A673 (cell line): ENCODE measurements around the gene ZNF366. TPM values are rescaled to one million over a fixed set of nuclear protein-coding genes. Genes with fewer than 3 reads are reported as not detected.

Source experiments
- BruUV-seq: library from RNA; stranded (reverse); fragments of 400-500 nt; replicated peaks from 2 replicates; lab custom pipeline; 2021; lab: Mats Ljungman, UMichigan
- CTCF ChIA-PET: fragments of 300-600 bp; sonication (Branson Sonifier 250); formaldehyde crosslinking; loops from one replicate; lab custom pipeline; 2022; ENCODE audit warnings: antibody characterized with exemption; lab: Charles Lee
- POLR2A ChIA-PET: fragments of 300-600 bp; sonication (Branson Sonifier 250); formaldehyde crosslinking; loops from one replicate; lab custom pipeline; 2022; ENCODE audit warnings: antibody characterized with exemption; ENCODE audit not compliant: low non-redundant PET; lab: Charles Lee
- DNase-seq: peaks from one replicate; pipeline ENCODE4 v3.0.0-alpha.2; 2015; ENCODE audit warnings: low spot score
- H3K27ac ChIP-seq: fragments of 200-600 bp; sonication (generic); 2 replicates; pipeline ENCODE4 v1.5.1; 2016; ENCODE audit warnings: mixed run types, low read depth, mild to moderate bottlenecking, mixed read lengths, antibody characterized with exemption, low read length; ENCODE audit not compliant: poor library complexity, severe bottlenecking
- H3K27me3 ChIP-seq: fragments of 200-600 bp; sonication (generic); replicated peaks from 2 replicates; pipeline ENCODE4 v1.6.1; 2017; ENCODE audit warnings: mixed run types, low read depth, mild to moderate bottlenecking, mixed read lengths, antibody characterized with exemption, low read length; ENCODE audit not compliant: insufficient read depth, poor library complexity
- H3K36me3 ChIP-seq: fragments of 200-600 bp; sonication (generic); 2 replicates; pipeline ENCODE4 v1.6.1; 2016; ENCODE audit warnings: mixed run types, mild to moderate bottlenecking, mixed read lengths, antibody characterized with exemption, low read length; ENCODE audit not compliant: insufficient read depth, poor library complexity, severe bottlenecking
- H3K4me1 ChIP-seq: fragments of 200-600 bp; sonication (generic); 2 replicates; pipeline ENCODE4 v1.6.1; 2017; ENCODE audit warnings: mixed run types, mild to moderate bottlenecking, mixed read lengths, antibody characterized with exemption, low read length; ENCODE audit not compliant: insufficient read depth, poor library complexity, severe bottlenecking
- H3K4me3 ChIP-seq: fragments of 200-600 bp; sonication (generic); 2 replicates; pipeline ENCODE4 v1.5.1; 2016; ENCODE audit warnings: low read depth, mixed run types, mild to moderate bottlenecking, mixed read lengths, low read length; ENCODE audit not compliant: poor library complexity, severe bottlenecking
- H3K9me3 ChIP-seq: fragments of 200-600 bp; sonication (generic); 2 replicates; pipeline ENCODE4 v1.6.1; 2016; ENCODE audit warnings: mixed run types, low read depth, mild to moderate bottlenecking, mixed read lengths, antibody characterized with exemption, low read length; ENCODE audit not compliant: poor library complexity, severe bottlenecking
- CTCF ChIP-seq: fragments of 300-800, 200-600 bp; sonication (generic); conservative IDR thresholded peaks from 2 replicates; pipeline ENCODE4 v1.5.1; 2017; ENCODE audit warnings: low read depth, mild to moderate bottlenecking, antibody characterized with exemption, low read length, moderate library complexity, mixed read lengths
- EZH2 ChIP-seq: fragments of 200-600 bp; sonication (generic); IDR thresholded peaks from 2 replicates; pipeline ENCODE4 v1.6.1; 2017; ENCODE audit warnings: borderline replicate concordance, low read depth, mild to moderate bottlenecking, mixed read lengths, antibody characterized with exemption, low read length; ENCODE audit not compliant: poor library complexity, severe bottlenecking
- intact Hi-C: fragments of 100-400 bp; cut with micrococcal nuclease; formaldehyde crosslinking; loops from one replicate; pipeline ENCODE4 v1.10.0; 2022; ENCODE audit not compliant: unreplicated experiment
- total RNA-seq: library from RNA; stranded (reverse); gene quantifications from 2 replicates; pipeline ENCODE4 v1.2.3, GENCODE V29; 2021

Gene ZNF366
- total RNA-seq, 1 experiment from 2014 or later = not detected

GRCh38 chr5:72540759-72541438 is 33.7 kb upstream of the ZNF366 start:
- TF ChIP-seq EZH2 (no peak), CTCF (no peak)
- BruUV-seq = no TSS peak
- Histone ChIP-seq H3K4me3 (no peak overlapping the region), H3K9me3 (peaks cover 3% of the 10 kb centered on the region), H3K27ac (no peak overlapping the region), H3K27me3 (no peaks in the 10 kb centered on the region), H3K4me1 (no peaks in the 10 kb centered on the region), H3K36me3 (no peaks in the 10 kb centered on the region)
- intact Hi-C loops = no loop called here
- DNase-seq = no peak
- POLR2A ChIA-PET = no interaction called here
- CTCF ChIA-PET = no interaction called here

GRCh38 chr5:72539726-72540125 is 32.5 kb upstream of the ZNF366 start:
- ChIA-PET POLR2A (no interaction called here), CTCF (no interaction called here)
- BruUV-seq = no TSS peak

GRCh38 chr5:72539038-72539437 is 31.8 kb upstream of the ZNF366 start:
- CTCF ChIA-PET = no interaction called here
- Histone ChIP-seq H3K4me1 (no peaks in the 10 kb centered on the region), H3K27me3 (no peaks in the 10 kb centered on the region), H3K9me3 (no peaks in the 10 kb centered on the region), H3K36me3 (no peaks in the 10 kb centered on the region), H3K27ac (no peak overlapping the region), H3K4me3 (no peak overlapping the region)
- POLR2A ChIA-PET = no interaction called here
- intact Hi-C loops = no loop called here
- no TSS peak for BruUV-seq
- TF ChIP-seq CTCF = no peak
- TF ChIP-seq EZH2 = no peak
- no peak for DNase-seq

More at GRCh38 chr5:72539726-72540125, 32.5 kb upstream of the ZNF366 start:
- no peak overlapping the region for H3K4me3 ChIP-seq
- H3K9me3 ChIP-seq = no peaks in the 10 kb centered on the region
- H3K4me1 ChIP-seq = no peaks in the 10 kb centered on the region
- intact Hi-C loops = no loop called here
- no peaks in the 10 kb centered on the region for H3K36me3 ChIP-seq
- H3K27ac ChIP-seq = no peak overlapping the region
- TF ChIP-seq EZH2 = no peak
- no peak for TF ChIP-seq CTCF
- H3K27me3 ChIP-seq = no peaks in the 10 kb centered on the region
- no peak for DNase-seq
